GM19328 (cell line): ENCODE measurements around the gene CDPF1.
"Not testable (repeated sequence)": the region's sequence is repeated elsewhere in the genome, so short reads cannot be mapped to it uniquely, and the experiment has no call there.

Source experiments
- ATAC-seq: cut with Tn5 transposase; IDR thresholded peaks from one replicate; pipeline ENCODE4 v1.9.1; 2021; ENCODE audit warnings: mild to moderate bottlenecking, moderate library complexity; ENCODE audit not compliant: unreplicated experiment

The CDPF1 gene

GRCh38 chr22:46226577-46226976, 23.5 kb downstream of the CDPF1 start:
- no peak for ATAC-seq

- no peak for ATAC-seq
Measured at GRCh38 chr22:46225631-46226030, 24.5 kb downstream of the CDPF1 start.

- ATAC-seq: no peak
Measured at GRCh38 chr22:46224898-46225290, 25.2 kb downstream of the CDPF1 start.

- ATAC-seq: no peak
Measured at GRCh38 chr22:46224044-46224897, 25.8 kb downstream of the CDPF1 start.

GRCh38 chr22:46220921-46221320, 29.2 kb downstream of the CDPF1 start:
- ATAC-seq: no peak

- no peak for ATAC-seq
Measured at GRCh38 chr22:46219636-46220035, 30.5 kb downstream of the CDPF1 start.

- no peak for ATAC-seq
Measured at GRCh38 chr22:46214616-46215015, 35.5 kb downstream of the CDPF1 start.

GRCh38 chr22:46214149-46214548, 35.9 kb downstream of the CDPF1 start:
- no peak for ATAC-seq

GRCh38 chr22:46213052-46213451, 37.0 kb downstream of the CDPF1 start:
- no peak for ATAC-seq

GRCh38 chr22:46212195-46212594, 37.9 kb downstream of the CDPF1 start:
- no peak for ATAC-seq

GRCh38 chr22:46209262-46209661, 40.8 kb downstream of the CDPF1 start:
- no peak for ATAC-seq

GRCh38 chr22:46203601-46203980, 46.5 kb downstream of the CDPF1 start:
- ATAC-seq: no peak

- no peak for ATAC-seq
Measured at GRCh38 chr22:46202897-46203600, 47.0 kb downstream of the CDPF1 start.

GRCh38 chr22:46201059-46201757, 48.9 kb downstream of the CDPF1 start:
- no peak for ATAC-seq

- ATAC-seq: not testable (repeated sequence)
Measured at GRCh38 chr22:46198806-46199205, 51.3 kb downstream of the CDPF1 start.

- ATAC-seq: no peak
Measured at GRCh38 chr22:46198274-46198673, 51.8 kb downstream of the CDPF1 start.

GRCh38 chr22:46196278-46196677, 53.8 kb downstream of the CDPF1 start:
- ATAC-seq: no peak

- no peak for ATAC-seq
Measured at GRCh38 chr22:46195487-46196165, 54.5 kb downstream of the CDPF1 start.
